ENCODE data around the gene GNS.

The GNS gene

GRCh38 chr12:64759035-64759894 lies at the start of gene GNS:
Gene GNS (minus strand): TSS chr12:64759406. CDS start chr12:64759276, 130 bp downstream.
- DNase-seq (ENCODE audit: low spot score) = peak; percentile 99

GRCh38 chr12:64808110-64808509 lies 48.9 kb upstream of the GNS start:
- DNase-seq (ENCODE audit: low spot score) = no peak

- DNase-seq (ENCODE audit: low spot score) = no peak
Measured at GRCh38 chr12:64806593-64807460, 47.6 kb upstream of the GNS start.

- DNase-seq (ENCODE audit: low spot score) = no peak
Measured at GRCh38 chr12:64806173-64806572, 47.0 kb upstream of the GNS start.

- peak; percentile 78 for DNase-seq (ENCODE audit: low spot score)
Measured at GRCh38 chr12:64802180-64802775, 43.1 kb upstream of the GNS start.

- DNase-seq (ENCODE audit: low spot score) = no peak
Measured at GRCh38 chr12:64801381-64801780, 42.2 kb upstream of the GNS start.

GRCh38 chr12:64800640-64801039 lies 41.4 kb upstream of the GNS start:
- DNase-seq (ENCODE audit: low spot score) = no peak

GRCh38 chr12:64798165-64798564 lies 39.0 kb upstream of the GNS start:
- no peak for DNase-seq (ENCODE audit: low spot score)

GRCh38 chr12:64797156-64797555 lies 38.0 kb upstream of the GNS start:
- DNase-seq (ENCODE audit: low spot score) = no peak

GRCh38 chr12:64796205-64796845 lies 37.1 kb upstream of the GNS start:
- DNase-seq (ENCODE audit: low spot score) = peak; percentile 72

GRCh38 chr12:64794305-64794704 lies 35.1 kb upstream of the GNS start:
- no peak for DNase-seq (ENCODE audit: low spot score)

GRCh38 chr12:64793610-64794009 lies 34.4 kb upstream of the GNS start:
- no peak for DNase-seq (ENCODE audit: low spot score)

GRCh38 chr12:64792128-64792527 lies 32.9 kb upstream of the GNS start:
- DNase-seq (ENCODE audit: low spot score) = no peak

- DNase-seq (ENCODE audit: low spot score) = no peak
Measured at GRCh38 chr12:64791036-64791435, 31.8 kb upstream of the GNS start.

- no peak for DNase-seq (ENCODE audit: low spot score)
Measured at GRCh38 chr12:64790166-64790565, 31.0 kb upstream of the GNS start.

- no peak for DNase-seq (ENCODE audit: low spot score)
Measured at GRCh38 chr12:64785838-64786237, 26.6 kb upstream of the GNS start.

- no peak for DNase-seq (ENCODE audit: low spot score)
Measured at GRCh38 chr12:64782191-64782876, 23.1 kb upstream of the GNS start.

- DNase-seq (ENCODE audit: low spot score) = no peak
Measured at GRCh38 chr12:64781280-64782190, 22.3 kb upstream of the GNS start.

- DNase-seq (ENCODE audit: low spot score) = peak; percentile 46
Measured at GRCh38 chr12:64780531-64781279, 21.5 kb upstream of the GNS start.

- no peak for DNase-seq (ENCODE audit: low spot score)
Measured at GRCh38 chr12:64780132-64780530, 20.9 kb upstream of the GNS start.
